Upper lobe of right lung (tissue), 1 donor: Measurements from ENCODE around the gene CFAP43. TPM values are rescaled to one million over a fixed set of nuclear protein-coding genes. Genes with fewer than 3 reads are reported as not detected.

Experiments
- ATAC-seq: fragments of 200-7000 bp; cut with Tn5 transposase; one replicate; pipeline ENCODE4 v1.9.1; 2020; ENCODE audit warnings: mild to moderate bottlenecking, moderate library complexity
- DNase-seq: peaks from one replicate; pipeline ENCODE4 v3.0.0-alpha.2; 2020
- H3K27ac ChIP-seq: fragments of 200-600 bp; one replicate; pipeline ENCODE4 v1.8.0; 2022
- H3K27me3 ChIP-seq: fragments of 200-600 bp; one replicate; pipeline ENCODE4 v1.8.0; 2022; ENCODE audit warnings: mild to moderate bottlenecking
- H3K36me3 ChIP-seq: fragments of 200-600 bp; one replicate; pipeline ENCODE4 v1.8.0; 2022
- H3K4me1 ChIP-seq: fragments of 200-600 bp; one replicate; pipeline ENCODE4 v1.8.0; 2022
- H3K4me3 ChIP-seq: fragments of 200-600 bp; one replicate; pipeline ENCODE4 v1.8.0; 2022; ENCODE audit warnings: mild to moderate bottlenecking
- H3K9me3 ChIP-seq: fragments of 200-600 bp; one replicate; pipeline ENCODE4 v1.8.0; 2022
- CTCF ChIP-seq: fragments of 200-600 bp; IDR thresholded peaks from one replicate; pipeline ENCODE4 v1.8.0; 2022; ENCODE audit warnings: antibody characterized with exemption
- intact Hi-C: fragments of 100-400 bp; cut with DNase I; formaldehyde crosslinking; loops from one replicate; pipeline ENCODE4 v1.11.0; 2022
- total RNA-seq: library from RNA; stranded (reverse); fragmentation: NEBNext Ultra II Directional; extraction: Animal tissue kit (Norgen Biotek cat#: 25700); gene quantifications from one replicate; pipeline ENCODE4 v1.2.1, GENCODE V29; 2021
- donor health status: DM: no; HTN: yes; CAD: no; lungs with severe emphysema.

The CFAP43 gene
- total RNA-seq, 1 donor from 2014 or later, result 0.75 TPM

GRCh38 chr10:104127411-104127810, 104.8 kb downstream of the CFAP43 start:
- no peak for ATAC-seq
- H3K9me3 ChIP-seq, result no peaks in the 10 kb centered on the region
- H3K36me3 ChIP-seq, result no peaks in the 10 kb centered on the region
- H3K4me1 ChIP-seq, result peaks cover 11% of the 10 kb centered on the region
- H3K27ac ChIP-seq, result no peak overlapping the region
- TF ChIP-seq CTCF, result peak; percentile 24
- intact Hi-C loops, result no loop called here
- DNase-seq, result no peak
- H3K4me3 ChIP-seq, result no peak overlapping the region
- no peaks in the 10 kb centered on the region for H3K27me3 ChIP-seq

GRCh38 chr10:104123397-104123796, 108.8 kb downstream of the CFAP43 start:
- no peak overlapping the region for H3K27ac ChIP-seq
- H3K9me3 ChIP-seq, result no peaks in the 10 kb centered on the region
- H3K4me1 ChIP-seq, result peaks cover 6% of the 10 kb centered on the region
- H3K27me3 ChIP-seq, result no peaks in the 10 kb centered on the region
- intact Hi-C loops, result no loop called here
- ATAC-seq (no peak), DNase-seq (no peak)
- peak; percentile 13 for TF ChIP-seq CTCF
- no peak overlapping the region for H3K4me3 ChIP-seq
- no peaks in the 10 kb centered on the region for H3K36me3 ChIP-seq

GRCh38 chr10:104122225-104123107, 109.7 kb downstream of the CFAP43 start:
- peak overlapping the region; percentile 77 for H3K4me3 ChIP-seq
- DNase-seq, result no peak
- intact Hi-C loops, result no loop called here
- peak overlapping the region; percentile 100 for H3K27ac ChIP-seq
- no peaks in the 10 kb centered on the region for H3K27me3 ChIP-seq
- no peak for TF ChIP-seq CTCF
- no peak for ATAC-seq
- no peaks in the 10 kb centered on the region for H3K9me3 ChIP-seq
- peaks cover 6% of the 10 kb centered on the region for H3K4me1 ChIP-seq
- no peaks in the 10 kb centered on the region for H3K36me3 ChIP-seq

- intact Hi-C loops, result no loop called here
- Histone ChIP-seq H3K27me3 (no peaks in the 10 kb centered on the region), H3K9me3 (no peaks in the 10 kb centered on the region), H3K36me3 (no peaks in the 10 kb centered on the region), H3K27ac (peak within 1 kb of the TSS; percentile 100), H3K4me1 (peaks cover 6% of the 10 kb centered on the region), H3K4me3 (peak within 1 kb of the TSS; percentile 77)
- ATAC-seq (peak; percentile 98), DNase-seq (peak; percentile 100)
- peak; percentile 67 for TF ChIP-seq CTCF
Measured at GRCh38 chr10:104121485-104122224, 110.5 kb downstream of the CFAP43 start, which contains the start of gene SFR1. Gene SFR1 (plus strand): TSS chr10:104122171. CDS start chr10:104122184, 13 bp downstream.

GRCh38 chr10:104120903-104121484, 111.2 kb downstream of the CFAP43 start:
- peak; percentile 69 for ATAC-seq
- DNase-seq, result peak; percentile 94

More at GRCh38 chr10:104120903-104121484, 111.2 kb downstream of the CFAP43 start:
- Histone ChIP-seq H3K9me3 (no peaks in the 10 kb centered on the region), H3K4me1 (peaks cover 6% of the 10 kb centered on the region), H3K27ac (peak overlapping the region; percentile 100), H3K27me3 (no peaks in the 10 kb centered on the region), H3K36me3 (no peaks in the 10 kb centered on the region), H3K4me3 (peak overlapping the region; percentile 65)
- TF ChIP-seq CTCF, result no peak
- intact Hi-C loops, result no loop called here
